GM21447 (cell line): ENCODE measurements around the gene OVOL1.

Source experiments
- ATAC-seq: cut with Tn5 transposase; IDR thresholded peaks from one replicate; pipeline ENCODE4 v1.9.1; 2021; ENCODE audit not compliant: unreplicated experiment

The OVOL1 gene

DNA sequence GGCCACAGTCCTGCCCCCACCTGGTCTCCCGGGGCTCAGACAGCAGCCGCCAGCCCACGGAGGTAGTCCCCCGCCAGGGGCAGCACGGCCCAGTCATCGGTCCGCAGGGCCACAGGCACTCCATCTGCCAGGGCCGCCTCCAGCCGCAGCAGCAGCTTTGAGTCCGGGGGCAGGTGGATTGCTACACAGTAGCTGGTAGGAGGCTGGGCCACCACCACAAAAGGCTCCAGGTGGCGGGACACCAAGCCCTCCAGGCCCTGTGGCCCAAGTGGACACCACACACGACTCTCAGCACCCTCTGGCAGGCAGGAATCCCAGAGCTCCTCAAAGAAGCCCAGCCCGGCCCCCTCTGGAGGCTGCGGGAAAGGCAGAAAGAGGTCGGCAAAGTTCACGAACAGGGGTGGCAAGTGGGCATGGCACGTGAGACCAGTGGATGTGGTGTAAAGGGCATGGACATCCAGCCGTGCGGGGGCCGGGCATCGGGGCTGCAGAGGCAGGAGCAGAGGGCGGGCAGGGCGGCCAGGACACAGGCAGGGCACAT is 9.0 kb upstream of the OVOL1 start:
- ATAC-seq: no peak

DNA sequence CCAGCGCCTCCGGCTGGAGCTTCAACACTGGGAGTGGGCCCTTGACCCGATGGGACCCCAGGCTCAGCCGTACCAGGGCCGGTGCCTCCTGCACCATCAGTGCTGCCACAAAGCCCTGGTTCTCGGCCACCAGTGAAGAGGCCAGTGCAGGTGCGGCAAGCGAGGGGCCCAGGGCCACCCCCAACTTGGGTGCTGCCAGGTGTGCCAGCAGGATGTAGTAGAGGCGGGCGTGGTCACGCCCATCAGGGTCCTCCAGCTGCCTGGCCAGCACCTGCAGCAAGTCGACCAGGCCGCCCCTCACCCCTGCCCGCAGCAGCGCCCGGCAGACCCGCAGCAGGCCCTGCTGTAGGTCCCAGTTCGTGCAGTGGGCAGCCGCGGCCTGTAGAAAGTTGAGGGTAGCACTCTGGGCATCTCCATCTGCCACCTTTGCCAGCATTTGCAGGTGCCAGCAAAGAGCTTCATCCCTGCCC is 8.4 kb upstream of the OVOL1 start:
- ATAC-seq: no peak

GRCh38 chr11:65778901-65779668 is 7.8 kb upstream of the OVOL1 start:
- ATAC-seq: no peak

DNA sequence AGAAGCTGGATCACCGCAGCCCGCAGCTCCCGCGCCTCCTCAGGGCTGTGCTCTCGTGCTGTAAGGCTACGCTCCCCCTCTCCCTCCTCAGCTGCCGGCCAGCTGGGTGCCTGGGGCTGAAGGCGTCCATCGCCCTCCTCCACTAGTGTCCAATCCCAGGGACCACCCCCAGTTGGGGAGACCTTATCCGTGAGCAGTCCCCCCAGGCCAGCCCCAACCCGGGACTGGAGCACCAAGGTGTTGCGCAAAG is 7.3 kb upstream of the OVOL1 start:
- ATAC-seq: no peak

GRCh38 chr11:65779919-65780769 is 6.7 kb upstream of the OVOL1 start:
- ATAC-seq: peak; percentile 48

GRCh38 chr11:65780770-65781151 is 6.1 kb upstream of the OVOL1 start, which contains the start of gene AP5B1:
Gene AP5B1 (minus strand): TSS chr11:65780976. CDS start chr11:65780591, 385 bp downstream.
- peak; percentile 55 for ATAC-seq

- peak; percentile 16 for ATAC-seq
These were observed 5.5 kb upstream of the OVOL1 start for GRCh38 chr11:65781152-65781961.

DNA sequence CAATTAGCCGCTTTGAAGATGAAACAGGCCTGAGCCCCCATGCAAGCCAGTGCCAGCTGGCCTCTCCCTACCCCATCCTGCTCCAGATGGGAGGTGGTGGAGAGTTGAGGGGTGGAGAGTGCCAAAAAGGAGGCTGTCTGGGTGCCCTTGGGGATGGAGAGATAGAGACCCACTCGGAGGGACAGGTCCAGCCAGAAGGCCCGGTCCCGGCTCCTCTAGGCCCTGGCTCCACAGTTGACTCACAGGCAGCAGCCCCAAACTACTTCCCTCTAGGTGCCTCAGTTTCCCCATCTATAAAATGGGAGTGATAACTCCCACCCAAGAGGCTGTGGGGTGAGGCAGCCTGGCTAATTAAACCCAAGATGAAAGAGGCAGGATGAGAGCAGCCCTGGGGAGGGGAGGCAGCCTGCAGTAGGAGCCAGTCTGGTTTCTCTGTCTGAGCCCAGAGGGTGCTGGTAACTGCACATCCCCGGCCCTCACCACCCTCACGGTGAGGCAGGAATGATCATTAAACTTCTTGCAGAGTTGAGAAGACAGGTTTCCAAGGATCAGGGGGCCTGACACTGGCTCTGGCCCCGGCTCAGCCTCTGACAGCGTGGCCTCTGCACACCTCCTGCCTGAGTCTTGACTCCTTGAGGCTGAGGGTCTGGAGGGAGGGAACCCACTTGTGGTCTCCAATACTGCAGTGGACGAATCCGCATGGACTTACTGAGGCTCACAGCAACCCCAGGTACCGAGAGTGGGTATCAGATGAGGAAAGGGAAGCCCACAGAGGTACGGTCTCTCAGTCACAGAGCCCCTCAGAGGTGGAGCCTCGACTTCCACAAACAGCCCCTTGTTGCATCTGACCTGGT is 4.7 kb upstream of the OVOL1 start:
- no peak for ATAC-seq

- ATAC-seq: no peak
These were observed 4.0 kb upstream of the OVOL1 start for GRCh38 chr11:65782816-65783228.

DNA sequence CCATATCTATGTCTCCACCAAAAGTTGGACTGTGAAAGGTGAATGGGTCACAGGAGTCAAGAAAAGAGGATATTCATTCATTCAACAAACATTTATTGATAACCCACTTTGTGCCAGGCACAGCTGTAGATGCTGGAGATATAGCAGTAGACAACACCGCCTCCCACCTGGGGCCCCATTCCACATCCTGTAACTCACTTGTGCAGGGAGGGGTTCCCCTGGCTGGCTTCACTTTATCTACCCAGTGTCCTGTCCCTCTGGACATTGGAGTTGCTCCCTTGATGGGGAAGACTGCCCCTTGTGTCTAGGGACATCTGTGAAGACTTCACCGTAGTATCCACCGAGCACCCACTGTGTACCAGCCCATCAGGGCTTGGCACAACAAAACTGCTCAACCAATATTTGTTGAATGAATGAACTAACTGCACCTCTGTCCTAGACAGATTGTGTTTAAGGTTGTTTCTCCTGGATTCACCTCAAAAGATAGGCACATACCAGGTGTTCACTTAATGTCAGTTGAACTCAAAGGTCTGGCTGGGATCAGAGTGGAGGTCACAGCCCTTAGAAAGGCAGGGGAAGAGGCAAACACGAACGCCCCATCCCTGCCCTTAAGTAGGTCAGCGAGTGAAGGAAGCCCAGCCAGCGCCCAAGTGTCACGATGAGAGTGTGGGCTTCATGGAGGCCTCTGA is 1.4 kb upstream of the OVOL1 start:
- no peak for ATAC-seq

GRCh38 chr11:65786008-65786785 is 666 bp upstream of the OVOL1 start:
- no peak for ATAC-seq

- no peak for ATAC-seq
These were observed 1.1 kb downstream of the OVOL1 start for GRCh38 chr11:65787649-65788622.

DNA sequence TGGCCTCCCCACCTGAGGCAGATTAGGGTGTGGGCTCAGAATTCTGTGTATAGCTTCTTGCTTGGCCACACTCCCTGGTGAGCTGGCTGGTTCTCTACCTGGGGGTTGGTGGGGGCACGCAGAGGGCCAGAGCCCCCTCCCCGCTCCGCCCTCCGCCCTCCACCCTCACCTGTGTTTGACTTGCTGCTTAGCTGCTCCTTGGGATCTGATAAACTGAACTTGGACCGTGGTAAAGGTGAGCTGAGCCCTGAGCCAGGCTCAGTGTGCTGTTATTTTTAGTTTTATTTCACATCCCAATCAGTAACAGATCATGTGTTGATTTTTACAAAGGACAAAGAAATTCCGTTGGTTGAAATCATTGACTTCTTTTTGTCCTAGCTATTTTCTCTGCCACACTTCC is 2.0 kb downstream of the OVOL1 start:
- no peak for ATAC-seq

- no peak for ATAC-seq
These were observed 2.6 kb downstream of the OVOL1 start for GRCh38 chr11:65789230-65790103.

GRCh38 chr11:65790104-65790901 is 3.4 kb downstream of the OVOL1 start:
- ATAC-seq: no peak
